ENCODE data around the gene TAS2R14. TPM values are rescaled to one million over a fixed set of nuclear protein-coding genes. Genes with fewer than 3 reads are reported as not detected.

Gene TAS2R14
- total RNA-seq, 2 experiments from 2014 or later: 2.4 to 2.9 TPM

GRCh38 chr12:10982244-10982643 is 43.2 kb upstream of the TAS2R14 start:
- no TSS peak for BruUV-seq (replicated peaks)
- Histone ChIP-seq H3K9me3 (ENCODE audit: low read length) (no peaks in the 10 kb centered on the region), H3K36me3 (ENCODE audit: insufficient read depth, low read length) (no peaks in the 10 kb centered on the region), H3K9me2 (ENCODE audit: insufficient read depth, low read length) (no peaks in the 10 kb centered on the region), H3K4me1 (ENCODE audit: insufficient read depth, low read length, poor library complexity, severe bottlenecking) (no peaks in the 10 kb centered on the region), H3K4me2 (ENCODE audit: low read length) (no peak overlapping the region), H2AFZ (ENCODE audit: low read length) (no peak overlapping the region), H3K27ac (ENCODE audit: low read depth, low read length, poor library complexity, severe bottlenecking) (no peak overlapping the region), H3K4me3 (ENCODE audit: low read depth, low read length, poor library complexity, severe bottlenecking) (no peak overlapping the region), H3K79me2 (ENCODE audit: insufficient read depth, low read depth, low read length) (no peaks in the 10 kb centered on the region), H4K20me1 (ENCODE audit: insufficient read depth, low read length) (no peaks in the 10 kb centered on the region; the same call in 1 of the 2 replicates)
- POLR2A ChIA-PET: interaction anchor here (0.9 to 1.2 kb wide), 2 partner anchors 13 to 20 kb away, joined by 3 to 4 read pairs; no protein-coding TSS in a partner anchor
- intact Hi-C loops (cut with micrococcal nuclease; ENCODE audit: unreplicated experiment): no loop called here
- CTCF ChIA-PET (ENCODE audit: unreplicated experiment): no interaction called here
- no peak for TF ChIP-seq CTCF (conservative IDR thresholded peaks at IDR 0.05; ENCODE audit: low read length)
- TF ChIP-seq EZH2phosphoT487 (IDR thresholded peaks at IDR 0.05; ENCODE audit: borderline replicate concordance, low read depth, low read length): no peak
- DNase-seq (ENCODE audit: low spot score): no peak

DNA sequence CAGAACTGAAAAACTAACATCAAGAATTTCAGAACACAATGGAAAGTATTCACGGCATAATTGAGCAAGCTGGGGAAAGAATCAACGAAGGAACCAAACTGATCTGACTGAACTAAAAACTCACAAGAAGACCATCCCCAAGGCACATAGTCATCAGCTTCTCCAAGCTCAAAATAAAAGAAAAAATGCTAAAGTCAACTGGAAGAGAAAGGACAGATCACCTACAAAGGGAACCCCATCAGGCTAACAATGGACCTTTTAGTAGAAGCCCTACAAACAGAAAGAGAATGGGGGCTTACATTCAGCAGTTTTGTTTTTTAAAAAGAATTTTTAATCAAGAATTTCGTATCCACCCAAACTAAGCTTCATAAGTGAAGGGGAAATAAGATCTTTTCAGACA is 35.9 kb upstream of the TAS2R14 start:
- ChIA-PET CTCF (ENCODE audit: unreplicated experiment) (no interaction called here), POLR2A (interaction anchor here (0.6 kb wide), 1 partner anchor 553 kb away, joined by 3 read pairs; no protein-coding TSS in a partner anchor)
- Histone ChIP-seq H3K36me3 (ENCODE audit: insufficient read depth, low read length) (no peaks in the 10 kb centered on the region), H3K79me2 (ENCODE audit: insufficient read depth, low read depth, low read length) (no peaks in the 10 kb centered on the region), H4K20me1 (ENCODE audit: insufficient read depth, low read length) (no peaks in the 10 kb centered on the region), H3K9me3 (ENCODE audit: low read length) (no peaks in the 10 kb centered on the region), H3K4me2 (ENCODE audit: low read length) (no peak overlapping the region), H3K27ac (ENCODE audit: low read depth, low read length, poor library complexity, severe bottlenecking) (no peak overlapping the region), H3K4me1 (ENCODE audit: insufficient read depth, low read length, poor library complexity, severe bottlenecking) (no peaks in the 10 kb centered on the region), H2AFZ (ENCODE audit: low read length) (no peak overlapping the region), H3K4me3 (ENCODE audit: low read depth, low read length, poor library complexity, severe bottlenecking) (no peak overlapping the region), H3K9me2 (ENCODE audit: insufficient read depth, low read length) (no peaks in the 10 kb centered on the region)
- no peak for DNase-seq (ENCODE audit: low spot score)
- BruUV-seq (replicated peaks): no TSS peak
- intact Hi-C loops (cut with micrococcal nuclease; ENCODE audit: unreplicated experiment): no loop called here
- TF ChIP-seq EZH2phosphoT487 (IDR thresholded peaks at IDR 0.05; ENCODE audit: borderline replicate concordance, low read depth, low read length) (no peak), CTCF (conservative IDR thresholded peaks at IDR 0.05; ENCODE audit: low read length) (no peak)

DNA sequence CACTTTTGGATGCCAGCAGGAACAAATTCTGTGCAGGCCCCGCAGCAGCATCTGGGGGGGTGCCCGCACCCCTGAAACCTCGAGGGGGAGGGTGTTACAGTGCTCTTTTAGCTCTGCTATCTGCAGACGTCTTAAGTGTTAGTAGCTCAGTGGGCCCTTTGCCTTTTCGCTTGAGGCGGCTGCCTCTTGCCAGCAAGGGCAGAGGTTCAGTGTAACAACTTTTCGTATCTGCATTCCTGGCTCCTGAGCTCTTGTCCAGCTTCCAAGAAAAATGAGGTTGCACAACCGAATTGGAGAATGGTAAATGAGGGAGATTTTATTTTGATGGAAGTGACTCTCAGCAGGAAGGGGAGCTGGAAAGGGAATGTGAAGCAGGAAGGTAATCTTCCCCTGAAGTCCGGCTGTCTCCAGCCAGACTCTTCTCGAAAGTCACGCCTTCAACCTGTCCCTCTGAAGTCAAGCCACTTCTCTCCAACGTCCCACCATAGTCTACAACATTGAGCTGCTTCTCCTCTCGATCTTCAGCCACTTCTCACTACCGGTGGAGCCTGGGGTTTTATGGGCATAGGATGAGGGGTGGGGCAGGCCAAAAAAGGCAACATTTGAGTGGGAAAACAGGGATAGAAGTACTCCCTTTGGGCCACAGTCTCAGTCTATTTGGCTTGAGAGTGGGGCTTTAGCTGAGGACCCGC is 29.8 kb upstream of the TAS2R14 start:
- no peak overlapping the region for H3K27ac ChIP-seq (ENCODE audit: low read depth, low read length, poor library complexity, severe bottlenecking)
- BruUV-seq (replicated peaks): no TSS peak
- no peak overlapping the region for H3K4me2 ChIP-seq (ENCODE audit: low read length)
- POLR2A ChIA-PET: interaction anchor here (0.6 kb wide), 1 partner anchor 58 kb away, joined by 3 read pairs; no protein-coding TSS in a partner anchor
- no peak overlapping the region for H2AFZ ChIP-seq (ENCODE audit: low read length)
- no peaks in the 10 kb centered on the region for H4K20me1 ChIP-seq (ENCODE audit: insufficient read depth, low read length)
- no peaks in the 10 kb centered on the region for H3K9me3 ChIP-seq (ENCODE audit: low read length)
- intact Hi-C loops (cut with micrococcal nuclease; ENCODE audit: unreplicated experiment): no loop called here
- H3K79me2 ChIP-seq (ENCODE audit: insufficient read depth, low read depth, low read length): no peaks in the 10 kb centered on the region
- H3K36me3 ChIP-seq (ENCODE audit: insufficient read depth, low read length): no peaks in the 10 kb centered on the region
- CTCF ChIA-PET (ENCODE audit: unreplicated experiment): no interaction called here
- TF ChIP-seq CTCF (conservative IDR thresholded peaks at IDR 0.05; ENCODE audit: low read length) (no peak), EZH2phosphoT487 (IDR thresholded peaks at IDR 0.05; ENCODE audit: borderline replicate concordance, low read depth, low read length) (no peak)
- DNase-seq (ENCODE audit: low spot score): no peak
- H3K4me3 ChIP-seq (ENCODE audit: low read depth, low read length, poor library complexity, severe bottlenecking): no peak overlapping the region
- no peaks in the 10 kb centered on the region for H3K9me2 ChIP-seq (ENCODE audit: insufficient read depth, low read length)
- H3K4me1 ChIP-seq (ENCODE audit: insufficient read depth, low read length, poor library complexity, severe bottlenecking): no peaks in the 10 kb centered on the region
